ENCODE data around the gene MFRP.
A peak's percentile ranks its signal among the peaks of the same experiment; 100 is the strongest.

MFRP gene

GRCh38 chr11:119373059-119373920, 26.8 kb upstream of the MFRP start:
- no peak for DNase-seq (ENCODE audit: low read depth in 2 of 2)

GRCh38 chr11:119372260-119373058, 26.0 kb upstream of the MFRP start:
- DNase-seq (ENCODE audit: low read depth in 2 of 2) = no peak

GRCh38 chr11:119371778-119372182, 25.3 kb upstream of the MFRP start:
- no peak for DNase-seq (ENCODE audit: low read depth in 2 of 2)

GRCh38 chr11:119371067-119371601, 24.6 kb upstream of the MFRP start:
- no peak for DNase-seq (ENCODE audit: low read depth in 2 of 2)

- no peak for DNase-seq (ENCODE audit: low read depth in 2 of 2)
These were observed 24.1 kb upstream of the MFRP start for GRCh38 chr11:119370486-119371046.

- no peak for DNase-seq (ENCODE audit: low read depth in 2 of 2)
These were observed 22.8 kb upstream of the MFRP start for GRCh38 chr11:119369132-119369925.

- no peak for DNase-seq (ENCODE audit: low read depth in 2 of 2)
These were observed 21.9 kb upstream of the MFRP start for GRCh38 chr11:119368121-119369034.

- DNase-seq (ENCODE audit: low read depth in 2 of 2) = no peak
These were observed 21.2 kb upstream of the MFRP start for GRCh38 chr11:119367661-119368120.

- DNase-seq (ENCODE audit: low read depth in 2 of 2) = no peak
These were observed 20.4 kb upstream of the MFRP start for GRCh38 chr11:119366690-119367620.

- no peak for DNase-seq (ENCODE audit: low read depth in 2 of 2)
These were observed 18.6 kb upstream of the MFRP start for GRCh38 chr11:119365071-119365591.

GRCh38 chr11:119363851-119364590, 17.5 kb upstream of the MFRP start:
- peak in 1 of 2 donors; percentile 31 for DNase-seq (ENCODE audit: low read depth in 2 of 2)

GRCh38 chr11:119363081-119363850, 16.8 kb upstream of the MFRP start:
- no peak for DNase-seq (ENCODE audit: low read depth in 2 of 2)

- DNase-seq (ENCODE audit: low read depth in 2 of 2) = no peak
These were observed 16.2 kb upstream of the MFRP start for GRCh38 chr11:119362741-119363080.

GRCh38 chr11:119361941-119362725, 15.6 kb upstream of the MFRP start:
- DNase-seq (ENCODE audit: low read depth in 2 of 2) = no peak

GRCh38 chr11:119361056-119361787, 14.7 kb upstream of the MFRP start:
- peak; percentile 60 to 66 for DNase-seq (ENCODE audit: low read depth in 2 of 2)

Data from stimulated activated CD4-positive, alpha-beta T cell treated with anti-CD3 and anti-CD28 coated beads, Interleukin-15, amount 100 ng/mL, for 48 hours (primary cell).